ENCODE data around the gene WWOX. TPM values are rescaled to one million over a fixed set of nuclear protein-coding genes. Genes with fewer than 3 reads are reported as not detected.

WWOX gene
- total and polyA plus RNA-seq, 2 of the 13 experiments (the other 11 are each of a cell fraction or from before 2014, with no cell fraction given): 9.1 to 37.4 TPM

GRCh38 chr16:78916928-78917545 is 817.6 kb downstream of the WWOX start (continued):
- no peak for TF ChIP-seq ZNF737 (CRISPR knock-in tag; IDR thresholded peaks at IDR 0.05; ENCODE audit: borderline replicate concordance)
- no peak for TF ChIP-seq ETV5 (CRISPR knock-in tag; IDR thresholded peaks at IDR 0.05; ENCODE audit: borderline replicate concordance)
- no peak for TF ChIP-seq ZNF501 (CRISPR knock-in tag; IDR thresholded peaks at IDR 0.05)
- no peak for TF ChIP-seq ZSCAN5A (CRISPR knock-in tag; IDR thresholded peaks at IDR 0.05; ENCODE audit: borderline replicate concordance)
- no peak for TF ChIP-seq MAFK (conservative IDR thresholded peaks at IDR 0.05 in 1 of 2, IDR thresholded peaks at IDR 0.05 in 1 of 2; ENCODE audit: low read length in 2 of 2)
- TF ChIP-seq ZNF790 (CRISPR knock-in tag; IDR thresholded peaks at IDR 0.05; ENCODE audit: borderline replicate concordance): no peak
- no peak for TF ChIP-seq BCL3 (CRISPR knock-in tag; IDR thresholded peaks at IDR 0.05)
- TF ChIP-seq EP300 (IDR thresholded peaks at IDR 0.05; ENCODE audit: low read depth in 2 of 2, low read length in 2 of 2): no peak
- TF ChIP-seq EP300 (CRISPR knock-in tag; IDR thresholded peaks at IDR 0.05; ENCODE audit: borderline replicate concordance): no peak

- in situ Hi-C loops (cut with HindIII; ENCODE audit: extremely low pct_ligation_motif_present, low pct_unique_long_range_greater_than_20kb) (no loop called here), intact Hi-C loops (cut with micrococcal nuclease; ENCODE audit: unreplicated experiment) (no loop called here)
- ChIA-PET POLR2A (no interaction called here), CTCF (ENCODE audit: low intra/inter-chr PET ratio, low total read pairs) (no interaction called here)
- Histone ChIP-seq H3K4me1 (ENCODE audit: insufficient read depth, low read length) (no peaks in the 10 kb centered on the region), H4K20me1 (ENCODE audit: insufficient read depth, low read length) (no peaks in the 10 kb centered on the region), H3K79me2 (ENCODE audit: insufficient read depth, low read length) (no peaks in the 10 kb centered on the region), H3K9ac (ENCODE audit: insufficient read depth, low read depth, low read length) (no peak overlapping the region), H3K27me3 (ENCODE audit: control insufficient read depth in 1 of 2, insufficient read depth in 2 of 2, low read length in 2 of 2) (no peaks in the 10 kb centered on the region), H3K36me3 (replicated peaks in 1 of 2; ENCODE audit: control insufficient read depth in 1 of 2, insufficient read depth in 2 of 2, low read length in 2 of 2) (no peaks in the 10 kb centered on the region), H3K9me3 (ENCODE audit: low read length) (peaks cover 24% of the 10 kb centered on the region), H3K4me3 (replicated peaks in 1 of 3; ENCODE audit: insufficient read depth in 1 of 3, low read depth in 2 of 3, low read length in 3 of 3) (no peak overlapping the region), H3K27ac (ENCODE audit: extremely low read length, insufficient read depth, low read length) (no peak overlapping the region), H3K4me2 (ENCODE audit: low read depth, low read length) (no peak overlapping the region), H2AFZ (ENCODE audit: low read length) (no peak overlapping the region)
- no peak for DNase-seq (ENCODE audit: low spot score)
- no TSS peak for BruUV-seq (replicated peaks)
- WGBS (ENCODE audit: low lambda C conversion rate): 80% methylated on average over 8 of the region's 8 CpGs
- FAIRE-seq: no peak
- ATAC-seq: no peak
- TF ChIP-seq NFRKB (IDR thresholded peaks at IDR 0.05): no peak
- TF ChIP-seq FOXM1 (CRISPR knock-in tag; IDR thresholded peaks at IDR 0.05): no peak
- TF ChIP-seq SNRNP70 (IDR thresholded peaks at IDR 0.05; ENCODE audit: low read depth, low read length): no peak
- TF ChIP-seq TAF15 (IDR thresholded peaks at IDR 0.05; ENCODE audit: low read depth, low read length, poor library complexity, severe bottlenecking): no peak
- no peak for TF ChIP-seq SALL1 (CRISPR knock-in tag; IDR thresholded peaks at IDR 0.05)
- no peak for TF ChIP-seq SRSF9 (IDR thresholded peaks at IDR 0.05; ENCODE audit: borderline replicate concordance, insufficient read depth, low read depth, low read length, poor library complexity, severe bottlenecking)
- no peak for TF ChIP-seq GTF3A (CRISPR knock-in tag; conservative IDR thresholded peaks at IDR 0.05)
- no peak for TF ChIP-seq ZNF687 (CRISPR knock-in tag; IDR thresholded peaks at IDR 0.05)
Measured at GRCh38 chr16:78918805-78919305, 819.4 kb downstream of the WWOX start.
